Activated CD4-positive, CD25-positive, alpha-beta regulatory T cell treated with anti-CD3 and anti-CD28 coated beads, Interleukin-2, amount 50 U/mL, for 72 hours (primary cell): ENCODE measurements around the gene SLC38A9.

ENCODE experiments used
- DNase-seq: peaks from one replicate; pipeline ENCODE4 v3.0.0; 2021

The SLC38A9 gene

DNA sequence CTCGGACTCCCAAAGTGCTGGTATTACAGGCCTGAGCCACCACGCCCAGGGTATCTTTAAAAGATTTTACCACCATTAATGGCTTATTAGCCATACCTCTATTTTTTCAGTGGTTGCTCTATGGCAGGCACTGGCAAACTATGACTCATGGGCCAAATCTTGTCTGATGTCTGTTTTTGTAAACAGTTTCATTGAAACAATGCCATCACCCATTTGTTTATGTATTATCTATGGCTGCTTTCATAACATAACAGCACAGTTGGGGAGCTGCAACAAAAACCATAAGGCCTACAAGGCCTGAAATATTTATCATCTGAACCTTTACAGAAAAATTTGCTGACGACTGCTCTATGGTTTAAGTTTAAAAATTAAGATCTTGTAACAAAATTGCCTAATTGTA is 66.8 kb downstream of the SLC38A9 start:
- DNase-seq = no peak

DNA sequence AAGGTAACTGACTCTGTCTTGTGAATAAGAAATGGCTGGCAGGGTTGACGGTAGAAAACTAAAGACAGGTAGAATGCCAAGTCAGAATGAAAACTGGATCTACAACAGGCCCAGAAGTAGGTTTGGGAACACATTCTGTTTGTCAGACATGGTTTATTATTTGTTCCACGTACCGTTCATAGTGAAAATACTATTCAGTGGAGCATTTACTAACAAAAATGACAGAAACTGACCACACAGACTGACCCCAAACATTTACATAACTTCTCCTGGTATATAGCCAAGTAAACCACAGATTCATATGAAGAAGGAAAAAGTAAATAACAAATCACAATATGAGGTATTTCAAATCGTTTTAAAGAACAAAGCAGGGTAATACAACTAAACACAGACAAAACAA is 73.7 kb downstream of the SLC38A9 start:
- no peak for DNase-seq

DNA sequence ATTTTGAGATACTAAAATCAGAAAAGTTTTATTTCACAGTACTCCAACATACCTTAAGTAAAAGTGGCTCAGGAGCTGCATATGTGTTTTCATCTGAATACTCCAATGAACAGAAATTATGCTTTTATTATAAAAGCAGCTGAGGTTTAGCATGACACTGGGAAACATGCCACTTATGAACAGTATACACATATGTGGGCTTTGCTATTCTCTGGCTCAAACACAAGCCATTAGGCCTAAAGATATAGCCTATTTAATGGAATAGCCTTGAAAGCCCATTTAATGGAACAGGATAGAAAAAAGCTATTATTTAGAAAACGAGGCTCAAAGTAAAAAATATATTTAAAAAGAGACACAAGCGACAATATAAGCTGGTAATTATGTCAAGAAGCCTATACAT is 74.1 kb downstream of the SLC38A9 start:
- DNase-seq = no peak

DNA sequence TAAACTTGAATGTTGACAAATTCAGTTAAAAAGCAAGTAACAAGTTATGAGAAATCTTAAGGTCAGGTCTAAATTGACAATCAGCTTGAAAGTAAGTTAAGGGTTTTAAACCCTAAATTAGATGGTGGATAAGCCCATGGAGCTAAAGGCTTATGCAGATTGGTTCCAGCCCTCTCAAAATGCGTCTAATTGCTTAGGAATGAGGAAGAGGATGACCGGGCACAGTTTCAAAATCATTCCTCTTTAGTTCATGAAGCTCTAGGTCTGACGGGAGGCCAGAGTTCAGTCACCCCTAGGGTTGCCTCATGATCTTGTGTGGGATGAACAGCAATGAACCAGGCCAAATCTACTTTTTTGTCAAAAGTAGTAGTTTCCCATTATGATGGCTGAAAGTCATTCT is 75.4 kb downstream of the SLC38A9 start:
- DNase-seq = no peak

DNA sequence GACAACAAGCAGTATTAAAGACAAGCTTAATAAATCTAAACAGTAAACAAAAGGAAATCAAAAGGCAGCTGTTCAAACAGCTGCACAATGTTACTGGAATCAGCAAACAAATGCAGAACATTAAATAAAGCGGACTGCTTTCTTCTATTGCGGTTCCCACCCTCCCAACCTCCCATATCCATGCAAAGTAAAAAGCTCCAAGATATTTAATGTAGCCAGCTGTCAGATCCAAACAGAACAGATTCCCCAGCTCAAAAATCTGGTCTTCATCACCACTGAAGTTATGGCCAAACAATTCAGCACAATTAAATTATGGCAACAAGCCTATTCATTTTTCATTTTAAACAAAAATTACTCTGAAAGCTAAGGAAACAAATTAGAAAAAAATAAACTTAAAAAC is 75.9 kb downstream of the SLC38A9 start:
- DNase-seq = no peak

DNA sequence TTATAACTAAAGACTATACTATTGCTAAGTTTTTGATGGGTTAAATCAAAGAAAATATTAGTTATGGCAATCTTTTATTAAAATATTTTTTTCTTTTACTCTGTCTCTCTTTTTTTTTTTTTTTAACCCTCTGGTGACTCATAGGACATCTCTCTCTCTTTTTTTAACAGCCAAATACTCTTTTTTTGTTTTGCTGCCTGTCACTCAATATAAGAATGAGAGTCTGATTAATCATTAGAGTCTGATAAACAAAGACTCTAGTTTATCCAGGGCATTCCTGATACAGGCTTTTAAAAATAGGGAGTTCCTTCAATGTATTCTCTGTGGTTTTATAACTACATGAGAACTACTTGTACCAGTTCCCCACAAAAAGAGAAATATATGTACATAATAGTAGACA is 77.3 kb downstream of the SLC38A9 start:
- DNase-seq = no peak

DNA sequence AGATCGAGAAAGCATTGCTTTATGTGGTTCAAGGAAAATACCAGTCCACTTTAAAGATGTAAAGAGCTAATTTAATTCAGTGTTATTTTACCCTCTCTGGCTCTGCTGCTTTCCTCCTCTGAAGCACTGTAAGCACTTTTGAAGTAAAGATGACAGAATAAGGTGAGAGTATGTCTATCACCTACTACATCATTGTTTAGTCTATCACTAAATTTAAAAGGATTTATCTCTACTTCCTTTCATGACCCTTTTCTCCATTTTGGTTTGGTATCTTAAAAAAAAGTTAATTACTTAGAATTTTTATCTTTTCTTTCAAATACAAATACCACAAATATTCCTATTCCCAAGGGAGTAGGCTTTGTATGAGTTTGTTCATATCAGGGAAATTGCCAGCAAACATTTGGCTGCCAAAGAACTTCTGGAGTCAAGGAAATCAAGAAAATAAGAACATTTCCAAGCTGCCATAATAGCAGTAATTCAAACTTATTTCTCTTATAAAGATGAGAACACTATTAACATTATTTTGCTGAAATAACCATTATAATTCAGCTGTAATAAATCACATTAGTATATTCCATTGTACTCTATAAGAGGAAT is 77.8 kb downstream of the SLC38A9 start:
- no peak for DNase-seq

DNA sequence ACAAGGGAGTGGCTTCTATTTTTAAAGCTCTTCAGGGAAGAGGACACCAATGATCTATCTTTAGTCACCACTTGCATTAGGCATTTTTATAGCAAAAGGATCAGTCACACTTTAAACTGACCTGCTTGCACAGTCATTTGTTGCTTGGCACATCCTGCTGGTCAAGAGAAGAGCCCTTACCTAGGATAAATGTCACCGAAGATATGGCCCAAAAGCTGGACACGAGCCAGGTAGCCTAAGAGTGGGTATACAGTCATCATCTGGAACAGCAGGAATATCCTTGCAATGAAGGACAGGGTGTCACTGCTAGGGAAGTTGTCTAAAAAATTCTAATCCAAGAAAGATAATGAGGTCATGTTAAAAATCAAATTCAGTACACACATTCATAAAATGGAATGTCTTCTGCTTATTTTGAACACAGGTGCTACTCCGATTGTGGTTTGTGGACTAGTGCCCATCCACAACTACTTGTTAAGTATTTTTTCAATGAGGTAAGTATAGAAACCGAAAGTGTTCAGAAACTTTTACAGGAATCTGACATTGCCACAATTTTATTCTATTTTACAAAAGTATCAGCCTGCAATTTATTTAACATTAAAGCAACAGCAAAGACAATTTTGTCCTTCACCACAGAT is 78.4 kb downstream of the SLC38A9 start:
- no peak for DNase-seq

DNA sequence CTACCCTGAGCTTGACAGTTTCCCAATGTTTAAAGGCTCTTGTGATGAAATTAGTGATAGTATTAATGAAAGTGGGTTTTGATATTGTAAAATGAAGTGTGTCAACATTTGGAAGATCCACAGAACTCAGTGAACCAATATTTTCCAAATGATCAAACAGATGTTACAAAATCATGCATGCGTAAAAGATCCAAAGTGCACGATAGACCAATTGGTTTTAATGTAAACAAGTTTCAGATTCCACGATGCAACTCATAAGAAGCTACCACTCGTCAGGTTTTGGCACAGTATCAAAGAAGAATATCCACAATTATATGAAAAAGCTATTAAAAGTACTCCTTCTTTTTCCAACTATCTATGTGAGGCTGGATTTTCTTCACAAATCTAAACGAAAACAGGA is 82.3 kb downstream of the SLC38A9 start:
- no peak for DNase-seq

DNA sequence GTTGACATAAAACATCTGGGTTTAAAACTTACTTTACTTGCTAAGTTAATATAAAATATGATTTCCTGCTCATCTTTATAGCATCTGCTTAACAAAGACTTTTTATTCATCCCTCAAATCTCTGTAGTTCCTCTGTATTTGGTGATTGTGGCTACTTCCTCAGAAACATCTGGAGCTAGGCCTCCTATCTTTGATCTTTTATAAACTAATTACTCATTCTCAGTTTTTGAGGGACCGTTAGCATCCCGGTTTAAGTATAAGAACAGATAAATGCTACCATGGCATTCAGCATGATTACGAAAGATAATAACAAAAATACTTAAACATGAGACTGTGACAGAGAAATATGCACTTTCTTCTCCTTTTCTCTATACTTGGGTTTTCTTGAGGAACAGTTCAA is 85.3 kb downstream of the SLC38A9 start:
- no peak for DNase-seq

DNA sequence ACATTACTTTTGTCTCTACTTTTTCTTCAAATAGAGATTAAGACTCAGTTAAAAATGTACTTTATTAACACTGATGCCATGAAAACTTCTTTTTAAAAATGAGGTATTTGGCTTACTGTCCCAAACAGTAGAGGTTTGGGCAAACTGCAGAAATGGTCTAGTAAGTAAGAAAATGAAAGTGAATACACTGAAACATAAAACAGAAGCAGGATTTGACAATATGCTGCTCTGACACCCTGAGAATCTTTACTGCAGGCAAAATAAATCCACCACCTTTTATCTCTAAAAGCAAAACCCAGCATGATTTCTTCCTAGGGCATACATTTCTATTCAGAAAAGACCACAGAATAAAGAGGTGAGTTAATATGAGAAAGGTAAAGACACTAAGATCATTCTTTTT is 86.2 kb downstream of the SLC38A9 start:
- DNase-seq = no peak

DNA sequence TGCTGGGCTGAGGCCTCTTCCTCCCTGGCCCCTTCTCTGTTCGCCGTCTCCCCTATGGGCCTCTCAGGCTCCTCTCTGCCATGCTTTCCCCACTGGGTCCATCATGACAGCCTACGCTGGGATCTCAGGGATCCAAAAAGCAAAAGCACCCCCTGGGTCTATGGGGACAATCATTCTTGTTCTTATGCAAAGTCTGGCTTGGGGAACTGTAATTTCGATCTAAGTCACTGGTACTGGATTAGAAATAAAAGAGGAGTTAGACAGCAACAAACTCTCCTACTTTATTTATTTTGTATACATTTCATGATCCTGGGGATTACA is 86.6 kb downstream of the SLC38A9 start:
- DNase-seq = no peak

DNA sequence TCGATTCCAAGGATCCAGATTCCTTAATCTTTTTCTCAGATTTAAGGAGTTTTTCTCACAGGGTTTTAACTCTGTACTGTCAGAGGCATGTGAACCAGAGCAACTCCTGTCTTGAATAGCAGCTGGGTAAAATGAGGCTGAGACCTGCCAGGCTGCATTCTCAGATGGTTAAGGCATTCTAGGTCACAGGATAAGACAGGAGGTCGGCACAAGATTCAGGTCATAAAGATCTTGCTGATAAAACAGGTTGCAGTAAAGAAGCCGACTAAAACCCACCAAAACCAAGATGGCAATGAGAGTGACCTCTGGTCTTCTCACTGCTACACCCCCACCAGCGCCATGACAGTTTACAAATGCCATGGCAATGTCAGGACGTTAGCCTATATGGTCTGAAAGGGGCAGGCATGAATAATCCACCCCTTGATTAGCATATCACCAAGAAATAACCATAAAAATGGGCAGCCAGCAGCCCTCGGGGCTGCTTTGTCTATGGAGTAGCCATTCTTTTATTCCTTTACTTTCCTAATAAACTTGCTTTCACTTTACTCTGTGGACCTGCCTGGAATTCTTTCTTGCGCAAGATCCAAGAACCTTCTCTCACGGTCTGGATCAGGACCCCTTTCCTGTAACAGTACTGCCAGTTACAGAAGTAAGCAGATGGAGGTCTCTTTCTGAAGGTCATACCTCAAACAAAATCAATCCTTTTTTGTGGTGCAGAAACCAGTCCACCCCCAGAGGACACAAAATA is 87.1 kb downstream of the SLC38A9 start:
- DNase-seq = no peak

DNA sequence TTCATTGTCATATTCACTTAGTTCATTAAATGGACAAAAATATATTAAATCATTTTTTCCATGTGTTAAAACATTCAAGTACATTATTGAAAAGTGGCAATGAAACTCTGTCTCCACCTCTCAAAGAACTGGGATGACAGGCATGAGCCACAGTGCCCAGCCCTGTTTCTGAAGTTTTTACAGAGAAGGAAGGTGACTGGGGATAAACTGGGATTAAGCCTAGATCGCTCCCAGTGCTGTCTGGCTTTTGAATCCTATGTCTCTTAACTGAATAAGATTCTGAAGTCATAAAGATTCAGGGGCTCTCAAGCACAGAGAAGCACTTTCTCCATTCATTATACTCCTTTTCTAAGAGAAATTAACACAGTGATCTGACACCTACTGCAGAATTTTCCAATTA is 88.3 kb downstream of the SLC38A9 start:
- DNase-seq = no peak

DNA sequence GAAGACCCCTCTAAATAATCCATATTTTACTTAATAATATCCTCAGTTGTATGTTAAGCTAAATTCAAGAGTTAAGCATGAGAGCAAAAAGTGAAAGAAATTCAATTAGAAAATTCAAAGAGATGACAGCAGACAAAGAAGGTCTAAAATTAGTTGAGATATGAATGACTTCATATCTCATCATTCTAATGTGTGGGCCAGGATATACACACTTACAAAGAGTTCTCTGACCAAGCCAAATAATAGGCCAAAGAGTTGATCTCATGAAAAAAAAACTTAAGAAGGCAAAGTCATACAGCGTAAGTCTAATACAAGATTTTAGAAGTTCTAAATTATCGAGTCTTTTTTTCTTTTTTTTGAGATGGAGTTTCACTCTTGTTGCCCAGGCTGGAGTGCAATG is 89.7 kb downstream of the SLC38A9 start:
- DNase-seq = no peak

DNA sequence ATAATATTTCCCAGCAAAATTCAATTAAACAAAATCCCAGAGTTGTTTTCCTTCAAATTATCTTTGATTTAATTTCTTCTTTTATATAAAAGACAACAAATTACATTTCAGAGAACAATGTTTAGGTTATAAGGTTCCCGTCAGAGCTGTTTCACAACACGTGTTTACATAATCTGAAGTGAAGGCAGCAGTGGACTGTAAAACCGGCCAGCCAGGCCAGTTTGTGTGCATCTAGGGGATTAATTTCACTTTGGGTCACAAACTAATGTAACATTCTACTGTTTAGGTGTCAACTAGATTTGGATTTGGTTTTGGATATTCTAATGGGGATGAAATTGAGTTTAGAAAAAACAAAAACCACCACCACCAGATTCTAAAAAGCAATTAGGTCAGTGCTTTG is 90.9 kb downstream of the SLC38A9 start:
- no peak for DNase-seq

DNA sequence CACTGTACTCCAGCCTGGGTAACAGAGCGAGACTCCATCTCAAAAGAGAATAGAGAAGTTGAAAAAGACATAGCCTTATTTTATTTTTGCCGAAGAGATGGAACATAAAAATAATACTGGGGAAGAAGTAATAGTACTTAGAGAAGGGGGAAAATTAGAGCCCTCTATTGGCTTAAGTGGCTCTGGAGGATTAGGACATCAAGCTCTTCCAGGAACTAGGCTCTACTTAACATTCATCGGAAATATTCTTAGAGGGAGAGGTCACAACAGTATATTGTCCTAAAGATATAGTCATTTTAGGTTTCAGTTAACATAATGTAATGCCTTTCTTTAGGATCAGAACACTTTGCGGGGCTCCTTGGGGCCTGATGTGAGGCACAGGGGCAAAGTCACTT is 91.4 kb downstream of the SLC38A9 start:
- no peak for DNase-seq

DNA sequence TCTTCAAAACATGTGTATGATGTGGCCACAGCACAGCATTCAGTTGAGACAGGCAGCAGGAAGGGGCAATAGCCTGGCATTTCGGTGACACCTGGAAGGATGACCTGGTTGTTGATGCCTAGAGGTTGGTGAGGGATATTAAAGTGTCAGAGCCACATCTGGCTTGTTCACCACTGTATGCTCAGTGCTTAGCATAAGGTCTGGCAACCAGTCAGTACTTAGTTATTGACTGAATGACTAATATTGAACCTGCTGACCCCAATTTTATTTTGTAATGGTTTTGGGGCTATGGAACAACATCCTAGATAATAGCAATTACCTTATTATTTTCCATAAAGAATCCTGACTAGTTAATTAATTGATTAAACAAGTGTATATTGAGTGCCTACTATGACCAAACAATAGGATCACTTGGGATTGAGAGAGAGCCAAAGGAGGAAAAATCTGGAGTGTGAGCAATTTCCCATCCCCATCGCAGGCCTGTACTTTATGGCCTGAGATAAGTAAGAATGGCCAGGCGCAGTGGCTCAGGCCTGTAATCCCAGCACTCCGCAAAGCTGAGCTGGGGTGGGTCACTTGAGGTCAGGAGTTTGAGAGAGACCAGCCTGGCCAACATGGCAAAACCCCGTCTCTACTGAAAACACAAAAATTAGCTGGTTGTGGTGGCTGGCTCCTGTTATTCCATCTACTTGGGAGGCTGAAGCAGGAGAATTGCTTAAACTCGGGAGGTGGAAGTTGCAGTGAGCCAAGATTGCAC is 91.9 kb downstream of the SLC38A9 start:
- no peak for DNase-seq

DNA sequence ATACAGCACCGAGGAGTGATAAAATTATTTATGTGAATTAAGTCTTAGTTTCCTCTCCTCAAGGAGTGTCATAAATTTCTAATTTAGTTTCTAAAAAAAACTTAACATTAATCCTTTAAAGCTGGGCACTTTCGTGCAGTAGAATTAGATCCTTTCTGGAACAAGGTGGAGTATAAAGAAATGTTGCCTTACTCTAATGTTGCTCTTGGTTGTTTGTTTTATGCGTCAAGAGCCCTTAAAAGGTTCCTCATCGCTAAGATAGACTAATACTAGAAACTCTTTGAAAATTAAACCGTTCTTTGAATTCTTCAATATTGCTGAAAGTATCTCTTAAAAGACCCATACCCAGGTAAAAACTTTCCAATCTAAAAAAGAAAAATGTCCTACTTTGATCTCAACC is 93.8 kb downstream of the SLC38A9 start:
- no peak for DNase-seq

DNA sequence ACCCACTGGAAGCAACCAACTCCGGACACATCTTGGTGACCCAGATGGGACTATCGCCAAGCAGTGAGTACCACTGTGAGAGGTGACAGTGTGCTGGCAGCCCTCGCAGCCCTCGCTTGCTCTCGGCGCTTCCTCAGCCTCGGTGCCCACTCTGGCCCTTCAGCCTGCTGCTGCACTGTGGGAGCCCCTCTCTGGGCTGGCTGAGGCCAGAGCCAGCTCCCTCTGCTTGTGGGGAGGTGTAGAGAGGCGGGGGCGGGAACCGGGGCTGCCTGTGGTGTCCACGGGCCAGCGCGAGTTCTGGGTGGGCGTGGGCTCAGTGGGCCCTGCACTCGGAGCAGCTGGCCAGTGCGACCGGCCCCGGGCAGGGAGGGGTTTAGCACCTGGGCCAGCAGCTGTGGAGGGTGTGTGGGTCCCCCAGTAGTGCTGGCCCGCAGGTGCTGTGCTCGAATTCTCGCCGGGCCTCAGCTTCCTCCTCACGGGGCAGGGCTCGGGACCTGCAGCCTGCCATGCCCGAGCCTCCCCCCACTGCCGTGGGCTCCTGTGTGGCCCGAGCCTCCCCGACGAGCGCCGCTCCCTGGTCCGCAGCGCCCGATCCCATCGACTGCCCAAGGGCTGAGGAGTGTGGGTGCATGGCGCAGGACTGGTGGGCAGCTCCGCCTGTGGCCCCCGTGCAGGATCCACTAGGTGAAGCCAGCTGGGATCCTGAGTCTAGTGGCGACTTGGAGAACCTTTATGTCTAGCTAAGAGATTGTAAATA is 98.8 kb downstream of the SLC38A9 start:
- DNase-seq = no peak

DNA sequence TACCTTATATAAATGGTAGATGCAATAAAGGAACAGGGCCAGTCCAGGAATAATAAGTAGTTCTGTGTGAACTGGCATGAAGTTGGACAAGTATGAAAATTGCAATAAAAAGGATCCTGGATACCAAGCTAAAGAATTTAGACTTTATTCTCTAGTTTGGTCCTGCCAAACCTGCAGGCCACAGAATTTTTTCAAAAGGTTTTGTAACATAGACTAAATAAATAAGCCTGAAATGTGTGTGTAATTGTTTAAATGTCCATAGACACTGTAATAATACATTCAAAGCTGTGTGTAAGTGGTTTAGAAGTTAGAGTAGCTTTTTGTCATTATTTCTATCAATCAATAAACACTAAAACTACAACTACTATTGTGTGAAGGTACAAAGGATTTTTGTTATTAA is 101.6 kb downstream of the SLC38A9 start:
- DNase-seq = no peak

DNA sequence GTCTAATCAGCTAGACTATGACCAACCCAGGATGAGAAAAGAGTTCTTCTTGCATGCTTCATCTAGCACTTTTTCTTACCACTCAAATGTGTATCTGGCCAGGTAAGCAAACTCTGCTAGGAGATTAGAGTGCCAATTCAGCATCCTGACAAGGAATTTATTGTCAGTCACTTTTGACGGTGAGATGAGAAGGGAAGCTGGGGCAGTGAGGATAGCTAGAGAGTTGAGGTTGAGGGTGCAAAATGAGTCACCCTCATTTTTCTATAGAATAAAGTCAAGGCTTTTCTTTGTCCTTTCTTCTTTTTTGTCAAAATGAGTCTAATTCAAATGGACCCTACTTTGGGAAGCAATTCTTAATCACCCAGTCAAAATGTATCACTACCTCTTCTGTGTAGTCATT is 102.7 kb downstream of the SLC38A9 start:
- no peak for DNase-seq

DNA sequence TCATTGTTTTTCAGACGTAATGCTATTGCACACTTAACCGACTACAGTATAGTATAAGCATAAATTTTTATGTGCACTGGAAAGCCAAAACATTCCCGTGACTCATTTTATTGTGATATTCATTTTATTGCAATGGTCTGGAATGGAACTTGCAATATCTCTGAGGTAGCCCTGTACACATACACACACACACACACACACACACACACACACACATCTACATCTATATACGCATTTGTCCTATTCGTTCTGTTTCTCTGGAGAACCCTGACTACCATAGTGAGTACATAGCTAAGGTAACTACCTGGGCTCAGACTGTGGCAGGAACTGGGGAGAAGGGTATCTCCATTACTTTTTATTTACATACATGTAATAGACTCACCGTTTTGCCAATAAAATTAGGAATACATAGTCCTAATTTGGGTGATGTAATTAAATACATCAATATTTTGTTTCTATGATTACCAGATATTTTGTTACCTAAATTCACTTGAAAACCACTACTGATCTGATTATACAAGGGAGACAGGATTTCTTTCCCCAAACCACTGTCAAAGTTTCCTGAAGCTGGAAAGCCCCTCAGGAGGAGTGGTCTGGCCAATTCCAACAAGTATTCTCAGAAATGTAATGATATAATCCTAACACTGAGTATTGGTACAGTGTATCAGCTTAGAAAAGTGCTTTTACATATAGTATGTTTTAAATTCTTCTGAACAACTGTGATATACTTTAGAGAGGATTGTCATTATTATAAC is 103.4 kb downstream of the SLC38A9 start:
- DNase-seq = no peak
